ENCODE measurements around the gene ACBD3.

DNA sequence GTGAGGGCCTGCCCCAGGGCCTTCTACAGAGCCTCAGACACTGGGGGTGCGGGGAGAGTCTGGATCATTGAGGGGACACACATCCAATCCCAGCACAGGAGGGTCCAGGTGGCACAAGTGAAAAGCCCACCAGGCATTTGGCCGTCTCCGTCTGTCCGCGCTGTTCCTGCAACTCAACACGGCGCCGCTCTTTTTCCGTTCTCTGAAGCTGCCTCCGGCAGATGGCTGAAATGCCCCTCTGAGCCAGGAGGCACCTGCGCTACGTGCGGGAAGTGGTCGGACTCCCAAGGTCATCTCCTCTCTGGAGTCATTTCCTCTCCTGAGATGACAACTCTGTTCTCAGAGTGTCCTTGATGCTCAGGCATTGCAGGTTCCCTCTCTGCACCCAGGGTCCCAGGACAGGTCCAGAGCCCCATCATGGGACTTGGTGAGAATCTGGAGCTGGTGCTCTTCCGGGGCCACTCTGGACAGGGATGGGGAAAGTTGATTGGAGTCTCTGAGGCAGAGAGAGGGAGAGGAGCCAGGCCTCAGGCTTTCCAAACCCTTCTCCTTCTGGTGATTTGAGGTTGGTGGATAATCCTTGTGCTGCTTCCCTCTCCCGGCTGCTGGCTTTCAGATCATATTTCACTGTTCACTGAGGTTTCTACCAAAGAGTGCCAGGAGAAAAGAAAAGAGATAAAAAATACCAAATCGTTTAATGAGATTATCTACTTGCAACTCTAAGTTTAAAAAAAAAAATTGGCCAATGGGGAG lies 22.9 kb upstream of the ACBD3 start:
- TF ChIP-seq, protein P1, sequence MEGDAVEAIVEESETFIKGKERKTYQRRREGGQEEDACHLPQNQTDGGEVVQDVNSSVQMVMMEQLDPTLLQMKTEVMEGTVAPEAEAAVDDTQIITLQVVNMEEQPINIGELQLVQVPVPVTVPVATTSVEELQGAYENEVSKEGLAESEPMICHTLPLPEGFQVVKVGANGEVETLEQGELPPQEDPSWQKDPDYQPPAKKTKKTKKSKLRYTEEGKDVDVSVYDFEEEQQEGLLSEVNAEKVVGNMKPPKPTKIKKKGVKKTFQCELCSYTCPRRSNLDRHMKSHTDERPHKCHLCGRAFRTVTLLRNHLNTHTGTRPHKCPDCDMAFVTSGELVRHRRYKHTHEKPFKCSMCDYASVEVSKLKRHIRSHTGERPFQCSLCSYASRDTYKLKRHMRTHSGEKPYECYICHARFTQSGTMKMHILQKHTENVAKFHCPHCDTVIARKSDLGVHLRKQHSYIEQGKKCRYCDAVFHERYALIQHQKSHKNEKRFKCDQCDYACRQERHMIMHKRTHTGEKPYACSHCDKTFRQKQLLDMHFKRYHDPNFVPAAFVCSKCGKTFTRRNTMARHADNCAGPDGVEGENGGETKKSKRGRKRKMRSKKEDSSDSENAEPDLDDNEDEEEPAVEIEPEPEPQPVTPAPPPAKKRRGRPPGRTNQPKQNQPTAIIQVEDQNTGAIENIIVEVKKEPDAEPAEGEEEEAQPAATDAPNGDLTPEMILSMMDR (IDR thresholded peaks at IDR 0.05; ENCODE audit: borderline replicate concordance, extremely low read depth, low read length, poor library complexity, severe bottlenecking), result no peak
- TF ChIP-seq EZH2 (IDR thresholded peaks at IDR 0.05; ENCODE audit: borderline replicate concordance, low read depth, low read length, severe bottlenecking), result no peak
